ENCODE measurements around the gene MGST1. TPM values are rescaled to one million over a fixed set of nuclear protein-coding genes. Genes with fewer than 3 reads are reported as not detected.

Gene MGST1, protein sequence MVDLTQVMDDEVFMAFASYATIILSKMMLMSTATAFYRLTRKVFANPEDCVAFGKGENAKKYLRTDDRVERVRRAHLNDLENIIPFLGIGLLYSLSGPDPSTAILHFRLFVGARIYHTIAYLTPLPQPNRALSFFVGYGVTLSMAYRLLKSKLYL
- total RNA-seq: 100 to 1,000 TPM in 3 of 4 donors, 10 to 100 TPM in 1; 61.2 to 301 (median 108) TPM

GRCh38 chr12:16347391-16348298, at the start of gene MGST1:
TSS of gene MGST1 (plus strand) at chr12:16347645. CDS start at chr12:16354253, 6,608 bp downstream.
- 3 to 5% methylated on average over 31 of the region's 31 CpGs for WGBS, 2 donors
- Histone ChIP-seq H3K4me3 (peak within 1 kb of the TSS; percentile 26 to 50 (median 38)), H3K4me1 (peaks cover 0 to 13% (median 0%) of the 10 kb centered on the region in 4 donors), H3K27me3 (no peaks in the 10 kb centered on the region), H3K27ac (peak within 1 kb of the TSS; percentile 25 to 73 (median 50)), H3K9me3 (no peaks in the 10 kb centered on the region), H3K36me3 (no peaks in the 10 kb centered on the region)
- TF ChIP-seq POLR2A (IDR thresholded peaks at IDR 0.05): peak in 1 of 2 donors; percentile 26
- TF ChIP-seq CTCF (IDR thresholded peaks at IDR 0.05): no peak
- TF ChIP-seq EP300 (IDR thresholded peaks at IDR 0.05): no peak
- peak; percentile 36 to 48 for DNase-seq (ENCODE audit: low spot score in 2 of 2)

GRCh38 chr12:16299403-16299802, 48.0 kb upstream of the MGST1 start:
- H3K4me3 ChIP-seq: no peak overlapping the region
- peak in 1 of 2 donors; percentile 68 for DNase-seq (ENCODE audit: low spot score in 2 of 2)
- 10 to 18% methylated on average over 2 of the region's 2 CpGs for WGBS, 2 donors
- H3K27me3 ChIP-seq: no peaks in the 10 kb centered on the region
- no peak for TF ChIP-seq EP300 (IDR thresholded peaks at IDR 0.05)
- no peak for TF ChIP-seq CTCF (IDR thresholded peaks at IDR 0.05)
- TF ChIP-seq POLR2A (IDR thresholded peaks at IDR 0.05): no peak
- H3K27ac ChIP-seq: peak overlapping the region in 2 of 4 donors; percentile 61 to 70
- H3K9me3 ChIP-seq: no peaks in the 10 kb centered on the region
- H3K36me3 ChIP-seq: no peaks in the 10 kb centered on the region
- H3K4me1 ChIP-seq: peaks cover 0 to 25% (median 3%) of the 10 kb centered on the region in 4 donors

DNA sequence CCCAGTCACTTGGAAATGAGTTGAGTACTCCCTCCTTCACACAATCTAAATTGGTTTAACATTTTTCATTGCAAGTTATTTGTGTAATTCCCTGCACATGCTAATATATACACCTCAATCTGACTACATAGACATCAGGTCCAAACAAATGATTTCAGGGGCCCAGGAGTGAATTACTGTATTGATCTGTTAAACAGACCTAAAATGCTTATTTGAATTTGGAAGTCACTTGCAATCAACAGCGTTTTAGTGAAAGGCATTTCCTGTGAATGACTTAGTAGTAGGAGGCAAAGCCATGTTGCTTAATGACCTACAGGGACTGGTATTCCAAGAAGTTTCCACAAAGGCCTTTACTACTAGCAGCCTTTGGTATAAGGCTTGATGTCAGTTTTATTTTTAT, 47.3 kb upstream of the MGST1 start:
- peak in 1 of 2 donors; percentile 10 for DNase-seq (ENCODE audit: low spot score in 2 of 2)
- Histone ChIP-seq H3K36me3 (no peaks in the 10 kb centered on the region), H3K27me3 (no peaks in the 10 kb centered on the region), H3K9me3 (no peaks in the 10 kb centered on the region), H3K27ac (peak overlapping the region in 2 of 4 donors; percentile 61 to 70), H3K4me3 (no peak overlapping the region), H3K4me1 (peaks cover 0 to 25% (median 3%) of the 10 kb centered on the region in 4 donors)
- no peak for TF ChIP-seq CTCF (IDR thresholded peaks at IDR 0.05)
- WGBS, 2 donors: 14 to 15% methylated on average over 1 of the region's 1 CpG

DNA sequence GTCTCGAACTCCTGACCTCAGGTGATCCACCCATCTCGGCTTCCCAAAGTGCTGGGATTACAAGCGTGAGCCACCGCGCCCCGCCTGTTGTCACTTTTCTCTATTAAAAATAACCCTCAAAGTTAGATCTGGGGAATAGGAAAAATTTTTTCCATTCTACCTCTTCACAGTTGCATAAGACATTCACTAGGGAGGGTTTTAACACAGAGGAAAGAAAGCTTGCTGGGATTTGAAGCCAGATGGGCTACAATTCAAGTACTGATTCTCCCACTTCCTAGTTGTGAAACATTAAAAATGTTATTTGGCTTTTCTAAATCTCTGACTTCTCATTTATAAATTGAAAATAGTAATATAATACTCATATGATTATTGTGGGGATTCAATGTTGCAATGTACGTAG, 46.7 kb upstream of the MGST1 start:
- DNase-seq (ENCODE audit: low spot score in 2 of 2): peak; percentile 14 to 50
- H3K27ac ChIP-seq: peak overlapping the region in 1 of 4 donors; percentile 70
- H3K9me3 ChIP-seq: no peaks in the 10 kb centered on the region
- H3K4me1 ChIP-seq: peaks cover 0 to 25% (median 3%) of the 10 kb centered on the region in 4 donors
- no peak overlapping the region for H3K4me3 ChIP-seq
- H3K27me3 ChIP-seq: no peaks in the 10 kb centered on the region
- no peak for TF ChIP-seq CTCF (IDR thresholded peaks at IDR 0.05)
- TF ChIP-seq EP300 (IDR thresholded peaks at IDR 0.05): peak; percentile 17 to 59
- no peaks in the 10 kb centered on the region for H3K36me3 ChIP-seq
- WGBS, 2 donors: 65 to 76% methylated on average over 7 of the region's 7 CpGs

DNA sequence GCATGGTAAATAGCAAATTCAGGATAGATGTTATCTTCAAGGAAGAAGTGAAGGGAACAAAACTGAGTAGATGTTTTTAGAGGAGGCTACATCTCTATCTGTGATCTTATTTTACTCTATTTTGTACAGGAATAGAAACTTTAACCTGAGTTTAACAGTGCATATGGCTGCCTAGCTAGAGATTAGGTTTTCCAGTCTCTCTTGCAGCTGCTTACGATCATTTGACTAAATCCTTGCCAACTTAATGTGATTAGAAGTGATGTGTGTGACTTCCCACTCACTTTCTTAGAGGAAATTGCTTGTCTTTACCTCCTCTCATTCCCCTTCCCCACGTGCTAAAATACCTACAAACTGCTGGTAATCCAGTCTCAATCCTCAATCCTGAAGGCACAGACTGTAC, 43.5 kb upstream of the MGST1 start:
- H3K4me1 ChIP-seq: peaks cover 0 to 24% (median 3%) of the 10 kb centered on the region in 4 donors
- H3K4me3 ChIP-seq: no peak overlapping the region
- WGBS, 2 donors: 45 to 52% methylated on average over 2 of the region's 2 CpGs
- TF ChIP-seq CTCF (IDR thresholded peaks at IDR 0.05): no peak
- no peak for TF ChIP-seq POLR2A (IDR thresholded peaks at IDR 0.05)
- no peak for TF ChIP-seq EP300 (IDR thresholded peaks at IDR 0.05)
- DNase-seq (ENCODE audit: low spot score in 2 of 2): no peak
- H3K27ac ChIP-seq: no peak overlapping the region
- no peaks in the 10 kb centered on the region for H3K27me3 ChIP-seq
- no peaks in the 10 kb centered on the region for H3K36me3 ChIP-seq
- peaks cover 0 to under 1% (median 0%) of the 10 kb centered on the region in 4 donors for H3K9me3 ChIP-seq

Measured in tibial nerve (tissue), 4 donors.